Dendritic cell treated with granulocyte-macrophage colony-stimulating factor and Interleukin-4, amounts not matched to agents 40 ng/mL and 50 ng/mL, for 4 days (primary cell): ENCODE measurements around the gene ARPC1A.
"Not testable (repeated sequence)": the region's sequence is repeated elsewhere in the genome, so short reads cannot be mapped to it uniquely, and the experiment has no call there.

ENCODE experiments used
- H3K27ac Mint-ChIP-seq: one replicate; pipeline ENCODE4 v1.8.0; 2022; ENCODE audit warnings: mild to moderate bottlenecking, mixed read lengths
- H3K27me3 Mint-ChIP-seq: one replicate; pipeline ENCODE4 v1.8.0; 2022; ENCODE audit warnings: mild to moderate bottlenecking, mixed read lengths
- H3K36me3 Mint-ChIP-seq: one replicate; pipeline ENCODE4 v1.8.0; 2022; ENCODE audit warnings: low read depth, mixed read lengths
- H3K4me1 Mint-ChIP-seq: one replicate; pipeline ENCODE4 v1.8.0; 2022; ENCODE audit warnings: low read depth, mixed read lengths
- H3K4me3 Mint-ChIP-seq: one replicate; pipeline ENCODE4 v1.8.0; 2022; ENCODE audit warnings: mild to moderate bottlenecking, moderate library complexity, mixed read lengths
- H3K9me3 Mint-ChIP-seq: one replicate; pipeline ENCODE4 v1.8.0; 2022; ENCODE audit warnings: mixed read lengths
- intact Hi-C: fragments of 100-400 bp; cut with micrococcal nuclease; formaldehyde crosslinking; loops from one replicate; pipeline ENCODE4 v1.15.0; 2022

The ARPC1A gene

DNA sequence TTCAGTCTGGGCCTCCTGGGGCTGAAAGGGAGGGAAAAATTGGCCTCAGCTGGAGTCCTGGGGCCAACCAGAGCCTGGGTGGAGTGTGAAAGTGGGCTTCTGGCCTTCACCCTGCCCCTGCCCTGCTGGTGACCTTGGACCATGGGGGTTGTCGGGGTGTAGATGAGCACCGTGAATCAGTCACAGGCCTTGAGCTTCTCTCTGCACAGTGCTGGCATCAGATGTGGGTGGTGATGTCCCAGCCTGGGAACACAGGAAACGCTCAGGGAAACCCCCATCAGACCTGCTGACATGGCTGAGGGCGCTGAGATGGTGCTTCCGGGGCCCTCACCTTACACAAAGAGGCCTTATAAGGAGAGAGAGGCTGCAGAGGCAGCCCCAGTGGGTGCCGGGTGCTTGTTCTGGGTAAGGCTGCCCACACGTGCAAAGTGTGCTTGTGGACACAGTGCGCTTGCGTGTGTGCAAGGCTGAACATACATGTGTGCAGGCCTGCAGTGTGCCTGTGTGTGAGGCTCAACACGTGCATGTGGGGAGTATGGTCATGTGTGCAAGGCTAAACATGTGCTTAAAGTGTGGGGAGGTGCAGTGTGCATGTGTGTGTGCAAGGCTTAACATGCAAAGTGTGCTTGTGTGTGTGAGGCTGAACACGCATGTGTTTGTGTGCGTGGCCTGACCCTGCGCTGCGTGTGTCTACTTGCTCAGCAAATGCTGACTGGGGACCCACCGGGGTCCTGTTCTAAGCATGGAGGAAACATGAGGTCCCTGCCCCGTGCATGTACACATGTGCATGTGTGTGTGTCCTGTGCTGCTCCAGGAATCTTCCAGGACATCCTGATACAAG lies 55.3 kb downstream of the ARPC1A start:
- peaks cover 90% of the 10 kb centered on the region for H3K4me1 Mint-ChIP-seq
- H3K36me3 Mint-ChIP-seq: peaks cover 96% of the 10 kb centered on the region
- peak overlapping the region; percentile 92 for H3K27ac Mint-ChIP-seq
- no peaks in the 10 kb centered on the region for H3K27me3 Mint-ChIP-seq
- H3K4me3 Mint-ChIP-seq: peak overlapping the region; percentile 84
- intact Hi-C loops: no loop called here
- no peaks in the 10 kb centered on the region for H3K9me3 Mint-ChIP-seq

DNA sequence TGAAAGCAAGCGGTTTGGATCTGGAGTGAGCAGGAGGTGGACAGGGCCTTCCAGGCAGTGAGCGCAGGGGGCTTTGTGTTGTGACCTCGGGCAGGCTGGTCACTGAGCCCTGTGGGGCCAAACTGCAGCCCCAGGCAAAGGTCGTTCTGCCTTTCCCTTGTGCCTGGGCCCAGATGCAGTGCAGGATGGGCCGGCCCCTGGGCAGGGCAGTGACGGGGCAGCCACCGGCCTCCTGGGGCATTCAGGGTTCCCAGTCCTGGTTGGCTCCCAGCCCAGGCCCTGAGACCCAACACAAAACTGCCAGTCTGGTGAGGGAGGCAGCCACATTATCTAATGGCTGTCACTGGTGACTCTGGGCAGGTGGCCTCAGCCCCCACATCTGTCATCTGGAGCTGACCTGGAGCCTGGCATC lies 56.0 kb downstream of the ARPC1A start:
- intact Hi-C loops: no loop called here
- Mint-ChIP-seq H3K4me3 (peak overlapping the region; percentile 84), H3K36me3 (peaks cover 96% of the 10 kb centered on the region), H3K9me3 (no peaks in the 10 kb centered on the region), H3K27me3 (no peaks in the 10 kb centered on the region), H3K4me1 (peaks cover 90% of the 10 kb centered on the region), H3K27ac (peak overlapping the region; percentile 92)

GRCh38 chr7:99383203-99383602 lies 57.5 kb downstream of the ARPC1A start:
- Mint-ChIP-seq H3K27me3 (no peaks in the 10 kb centered on the region), H3K4me1 (peaks cover 86% of the 10 kb centered on the region), H3K4me3 (no peak overlapping the region), H3K9me3 (no peaks in the 10 kb centered on the region), H3K36me3 (peaks cover 96% of the 10 kb centered on the region), H3K27ac (peak overlapping the region; percentile 81)
- intact Hi-C loops: no loop called here

DNA sequence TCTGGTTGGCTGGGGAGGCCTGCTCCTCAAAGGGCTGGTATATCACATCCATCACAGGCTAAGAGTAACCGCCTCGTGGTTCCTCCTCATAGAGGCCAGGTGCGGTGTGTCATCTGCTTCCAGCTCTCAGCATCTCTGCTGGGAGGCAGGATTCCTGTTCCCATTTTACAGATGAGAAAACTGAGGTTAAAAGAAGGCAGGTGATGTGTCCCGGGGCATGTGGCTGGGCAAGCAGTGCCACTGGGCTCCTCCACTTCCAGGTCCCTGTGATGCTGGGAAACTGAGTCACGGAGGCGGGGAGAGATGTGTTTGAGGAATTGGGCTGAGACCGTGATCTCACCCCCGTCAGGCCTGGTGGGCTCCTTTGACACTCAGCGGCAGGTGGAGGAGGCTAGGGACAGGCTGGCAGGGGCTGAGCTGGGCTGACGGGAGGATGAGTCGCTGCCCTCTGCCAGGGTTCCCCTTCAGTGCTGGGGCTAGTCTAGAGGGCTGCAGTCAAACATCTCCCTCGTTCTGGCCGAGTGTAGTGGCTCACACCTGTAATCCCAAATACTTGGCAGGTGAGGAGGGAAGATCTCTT lies 58.2 kb downstream of the ARPC1A start:
- no peak overlapping the region for H3K4me3 Mint-ChIP-seq
- H3K9me3 Mint-ChIP-seq: no peaks in the 10 kb centered on the region
- H3K4me1 Mint-ChIP-seq: peaks cover 86% of the 10 kb centered on the region
- peak overlapping the region; percentile 81 for H3K27ac Mint-ChIP-seq
- peaks cover 96% of the 10 kb centered on the region for H3K36me3 Mint-ChIP-seq
- intact Hi-C loops: no loop called here
- H3K27me3 Mint-ChIP-seq: no peaks in the 10 kb centered on the region

- intact Hi-C loops: no loop called here
- H3K9me3 Mint-ChIP-seq: no peaks in the 10 kb centered on the region
Measured at GRCh38 chr7:99384523-99384922, 58.8 kb downstream of the ARPC1A start.

DNA sequence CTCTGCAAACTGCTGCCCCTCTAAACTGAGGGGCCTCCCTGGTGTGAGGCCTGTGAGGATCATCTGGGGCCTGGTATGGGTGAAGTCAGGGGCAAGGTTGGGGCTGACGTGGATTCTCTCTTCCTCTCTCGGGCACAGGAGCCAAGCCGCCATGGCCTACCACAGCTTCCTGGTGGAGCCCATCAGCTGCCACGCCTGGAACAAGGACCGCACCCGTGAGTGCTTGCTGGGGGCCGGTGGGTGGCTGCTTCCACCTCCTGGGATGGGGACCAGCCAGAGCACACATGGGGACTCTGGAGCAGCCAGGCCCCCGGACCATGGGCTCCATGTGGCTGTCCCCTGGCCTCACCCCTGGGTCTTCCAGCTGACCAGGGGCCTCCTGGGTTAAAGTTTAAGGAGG lies 59.9 kb downstream of the ARPC1A start:
- no peaks in the 10 kb centered on the region for H3K27me3 Mint-ChIP-seq
- peak overlapping the region; percentile 32 for H3K4me3 Mint-ChIP-seq
- H3K4me1 Mint-ChIP-seq: peaks cover 74% of the 10 kb centered on the region
- H3K27ac Mint-ChIP-seq: peak overlapping the region; percentile 81
- intact Hi-C loops: loop anchor here (1.0 kb wide), 1 partner anchor 8 kb away; no protein-coding TSS in a partner anchor
- H3K36me3 Mint-ChIP-seq: peaks cover 96% of the 10 kb centered on the region
- no peaks in the 10 kb centered on the region for H3K9me3 Mint-ChIP-seq

More at GRCh38 chr7:99384523-99384922, 58.8 kb downstream of the ARPC1A start:
- no peak overlapping the region for H3K4me3 Mint-ChIP-seq
- peaks cover 83% of the 10 kb centered on the region for H3K4me1 Mint-ChIP-seq
- no peaks in the 10 kb centered on the region for H3K27me3 Mint-ChIP-seq
- peaks cover 96% of the 10 kb centered on the region for H3K36me3 Mint-ChIP-seq
- H3K27ac Mint-ChIP-seq: peak overlapping the region; percentile 81

DNA sequence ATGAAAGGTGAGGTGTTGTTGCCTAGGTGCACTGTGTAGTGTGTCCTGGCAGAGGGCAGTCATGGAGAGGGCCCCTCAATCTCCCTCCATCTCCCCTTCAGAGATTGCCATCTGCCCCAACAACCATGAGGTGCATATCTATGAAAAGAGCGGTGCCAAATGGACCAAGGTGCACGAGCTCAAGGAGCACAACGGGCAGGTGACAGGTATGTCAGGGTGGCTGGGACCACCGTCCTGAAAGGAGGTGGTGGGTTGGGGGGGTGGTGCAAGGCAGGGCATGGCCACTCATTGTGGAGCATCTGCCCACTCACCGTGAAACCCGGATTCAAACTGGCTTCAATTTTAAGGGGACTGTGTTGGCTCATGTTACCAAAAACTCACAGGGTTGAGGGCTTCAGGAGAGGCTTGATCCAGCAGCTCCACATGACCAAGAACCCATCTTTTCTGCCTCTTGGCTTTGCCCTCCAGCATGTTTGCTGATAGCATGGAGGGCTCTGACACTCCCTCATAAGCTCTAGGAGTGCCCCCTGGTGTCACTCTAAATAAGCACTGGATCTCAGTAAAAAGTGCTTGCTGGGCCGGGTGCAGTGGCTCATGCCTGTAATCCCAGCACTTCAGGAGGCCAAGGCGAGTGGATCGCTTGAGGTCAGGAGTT lies 61.0 kb downstream of the ARPC1A start:
- Mint-ChIP-seq H3K9me3 (no peaks in the 10 kb centered on the region), H3K27me3 (no peaks in the 10 kb centered on the region), H3K27ac (peak overlapping the region; percentile 81), H3K36me3 (peaks cover 96% of the 10 kb centered on the region), H3K4me1 (peaks cover 73% of the 10 kb centered on the region), H3K4me3 (no peak overlapping the region)
- intact Hi-C loops: no loop called here

- intact Hi-C loops, H3K27me3 Mint-ChIP-seq, H3K4me3 Mint-ChIP-seq, H3K27ac Mint-ChIP-seq, H3K9me3 Mint-ChIP-seq: not testable (repeated sequence)
- peaks cover 96% of the 10 kb centered on the region for H3K36me3 Mint-ChIP-seq
- H3K4me1 Mint-ChIP-seq: peaks cover 72% of the 10 kb centered on the region
Measured at GRCh38 chr7:99387239-99387635, 61.5 kb downstream of the ARPC1A start.

DNA sequence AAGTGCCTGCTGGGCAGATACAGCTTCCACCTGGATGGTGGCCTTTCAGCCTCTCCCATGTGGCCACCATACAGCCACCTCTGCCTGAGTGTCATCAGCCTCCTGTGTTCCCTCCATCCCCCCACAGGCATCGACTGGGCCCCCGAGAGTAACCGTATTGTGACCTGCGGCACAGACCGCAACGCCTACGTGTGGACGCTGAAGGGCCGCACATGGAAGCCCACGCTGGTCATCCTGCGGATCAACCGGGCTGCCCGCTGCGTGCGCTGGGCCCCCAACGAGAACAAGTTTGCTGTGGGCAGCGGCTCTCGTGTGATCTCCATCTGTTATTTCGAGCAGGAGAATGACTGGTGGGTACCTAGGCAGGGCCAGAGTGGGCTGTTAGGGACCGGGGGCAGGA lies 62.2 kb downstream of the ARPC1A start:
- intact Hi-C loops: no loop called here
- Mint-ChIP-seq H3K4me1 (peaks cover 77% of the 10 kb centered on the region), H3K36me3 (peaks cover 100% of the 10 kb centered on the region), H3K4me3 (no peak overlapping the region), H3K27ac (no peak overlapping the region), H3K27me3 (no peaks in the 10 kb centered on the region), H3K9me3 (no peaks in the 10 kb centered on the region)

DNA sequence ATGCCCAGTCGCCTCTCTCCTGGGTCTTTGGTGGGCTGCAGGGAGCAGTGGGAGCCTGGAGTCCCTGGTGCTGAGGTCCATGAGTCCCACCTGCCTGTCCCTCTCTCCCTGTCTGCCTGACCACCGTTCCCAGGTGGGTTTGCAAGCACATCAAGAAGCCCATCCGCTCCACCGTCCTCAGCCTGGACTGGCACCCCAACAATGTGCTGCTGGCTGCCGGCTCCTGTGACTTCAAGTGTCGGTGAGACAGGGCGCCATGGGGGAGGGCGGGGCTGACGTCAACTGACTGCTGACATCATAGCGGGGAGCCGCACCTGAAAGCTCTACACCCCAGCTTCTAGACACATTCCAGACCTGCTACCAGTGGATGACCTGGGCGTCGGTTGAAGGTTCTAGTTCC lies 64.1 kb downstream of the ARPC1A start:
- H3K27me3 Mint-ChIP-seq: no peaks in the 10 kb centered on the region
- no peak overlapping the region for H3K27ac Mint-ChIP-seq
- H3K4me1 Mint-ChIP-seq: peaks cover 73% of the 10 kb centered on the region
- no peak overlapping the region for H3K4me3 Mint-ChIP-seq
- peaks cover 100% of the 10 kb centered on the region for H3K36me3 Mint-ChIP-seq
- no peaks in the 10 kb centered on the region for H3K9me3 Mint-ChIP-seq
- intact Hi-C loops: no loop called here

- Mint-ChIP-seq H3K4me3 (no peak overlapping the region), H3K36me3 (peaks cover 100% of the 10 kb centered on the region), H3K27me3 (no peaks in the 10 kb centered on the region), H3K27ac (peak overlapping the region; percentile 37), H3K4me1 (peaks cover 66% of the 10 kb centered on the region), H3K9me3 (no peaks in the 10 kb centered on the region)
- intact Hi-C loops: no loop called here
Measured at GRCh38 chr7:99390941-99391602, 65.4 kb downstream of the ARPC1A start.

GRCh38 chr7:99392046-99392445 lies 66.3 kb downstream of the ARPC1A start:
- H3K9me3 Mint-ChIP-seq: no peaks in the 10 kb centered on the region
- H3K4me3 Mint-ChIP-seq: no peak overlapping the region
- peaks cover 63% of the 10 kb centered on the region for H3K4me1 Mint-ChIP-seq
- peaks cover 100% of the 10 kb centered on the region for H3K36me3 Mint-ChIP-seq
- H3K27me3 Mint-ChIP-seq: no peaks in the 10 kb centered on the region
- no peak overlapping the region for H3K27ac Mint-ChIP-seq
- intact Hi-C loops: no loop called here

- intact Hi-C loops: no loop called here
- Mint-ChIP-seq H3K36me3 (peaks cover 100% of the 10 kb centered on the region), H3K4me3 (peak overlapping the region; percentile 32), H3K4me1 (peaks cover 64% of the 10 kb centered on the region), H3K27me3 (no peaks in the 10 kb centered on the region), H3K9me3 (no peaks in the 10 kb centered on the region), H3K27ac (peak overlapping the region; percentile 66)
Measured at GRCh38 chr7:99392659-99393354, 67.1 kb downstream of the ARPC1A start.
